NT2/D1 (cell line): ENCODE data around the gene AMBRA1.

Source experiments
- SUZ12 ChIP-seq: IDR thresholded peaks from 2 replicates; pipeline ENCODE4 v1.6.1; 2011; ENCODE audit not compliant: insufficient read length, insufficient read depth; ENCODE audit errors: extremely low read depth
- ZNF274 ChIP-seq: IDR thresholded peaks from 2 replicates; pipeline ENCODE4 v1.6.1; 2011; ENCODE audit warnings: mild to moderate bottlenecking, low read depth, low read length

- TF ChIP-seq ZNF274 (no peak), SUZ12 (no peak)
Measured at GRCh38 chr11:46435679-46436078, 158.1 kb downstream of the AMBRA1 start.
